Hematopoietic multipotent progenitor cell treated with erythropoietin and hydrocortisone succinate and interleukin-3 and kit ligand, for 6 days (in vitro differentiated cells): Measurements from ENCODE around the gene MRPL55.

Experiments used
- DNase-seq: peaks from one replicate; pipeline ENCODE4 v3.0.0-alpha.2; 2015

MRPL55 gene

DNA sequence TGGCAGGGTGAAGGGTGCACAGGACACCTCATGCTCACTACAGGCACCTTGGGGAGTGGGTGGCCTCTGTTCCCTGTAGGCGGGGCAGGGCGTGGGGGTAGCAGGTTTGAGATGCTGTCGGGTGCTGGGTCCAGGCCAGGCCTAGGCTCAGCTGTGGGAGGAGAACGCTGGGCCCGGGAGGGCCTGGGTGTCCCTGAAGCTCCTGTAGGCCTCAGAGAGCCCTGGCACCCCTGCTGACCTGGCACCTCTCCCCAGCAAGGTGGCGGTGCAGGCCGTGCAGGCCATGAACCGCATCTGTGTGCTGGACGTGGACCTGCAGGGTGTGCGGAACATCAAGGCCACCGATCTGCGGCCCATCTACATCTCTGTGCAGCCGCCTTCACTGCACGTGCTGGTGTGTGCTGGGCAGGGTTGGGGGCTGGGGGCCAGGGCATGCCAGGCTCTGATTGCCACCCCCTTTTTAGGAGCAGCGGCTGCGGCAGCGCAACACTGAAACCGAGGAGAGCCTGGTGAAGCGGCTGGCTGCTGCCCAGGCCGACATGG, 38.1 kb upstream of the MRPL55 start:
- no peak for DNase-seq

DNA sequence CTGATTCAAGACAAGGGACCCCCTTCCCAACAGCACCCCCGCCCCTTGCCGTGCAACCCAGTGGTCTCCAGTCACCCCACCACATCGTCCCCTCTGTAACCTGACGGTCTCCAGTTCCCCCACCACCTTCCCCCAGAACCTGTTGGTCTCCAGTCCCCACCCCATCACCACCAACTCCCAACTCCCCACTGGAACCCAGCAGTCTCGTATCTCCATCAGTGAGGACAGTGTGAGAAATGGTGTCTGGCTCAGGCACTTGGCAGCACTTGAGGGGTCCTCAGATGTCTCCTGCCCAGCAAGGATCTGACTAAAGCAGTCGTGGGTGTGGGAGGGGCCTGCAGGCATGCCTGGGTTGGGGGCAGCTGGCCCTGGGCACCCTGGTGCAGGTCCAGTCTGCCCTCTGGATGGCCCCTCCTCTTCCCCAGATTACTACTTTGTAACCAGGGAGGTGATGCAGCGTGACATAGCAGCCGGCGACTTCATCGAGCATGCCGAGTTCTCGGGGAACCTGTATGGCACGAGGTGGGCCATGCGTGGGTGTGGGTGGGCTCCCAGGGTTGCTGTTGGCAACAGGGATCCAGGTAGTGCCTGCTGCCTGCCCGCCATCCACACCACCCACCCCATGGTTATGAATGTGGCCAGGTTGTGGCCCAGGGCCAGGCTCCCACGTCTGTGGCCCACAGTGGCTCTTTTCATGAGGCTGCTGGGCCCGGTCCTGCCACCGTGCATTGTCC, 37.5 kb upstream of the MRPL55 start:
- no peak for DNase-seq

- peak; percentile 84 for DNase-seq
Measured at GRCh38 chr1:228145463-228146416, 36.6 kb upstream of the MRPL55 start.

GRCh38 chr1:228144993-228145343, 35.9 kb upstream of the MRPL55 start:
- no peak for DNase-seq

- no peak for DNase-seq
Measured at GRCh38 chr1:228144193-228144992, 35.3 kb upstream of the MRPL55 start.

- DNase-seq = no peak
Measured at GRCh38 chr1:228143480-228144192, 34.5 kb upstream of the MRPL55 start.

GRCh38 chr1:228142701-228143136, 33.6 kb upstream of the MRPL55 start:
- no peak for DNase-seq

DNA sequence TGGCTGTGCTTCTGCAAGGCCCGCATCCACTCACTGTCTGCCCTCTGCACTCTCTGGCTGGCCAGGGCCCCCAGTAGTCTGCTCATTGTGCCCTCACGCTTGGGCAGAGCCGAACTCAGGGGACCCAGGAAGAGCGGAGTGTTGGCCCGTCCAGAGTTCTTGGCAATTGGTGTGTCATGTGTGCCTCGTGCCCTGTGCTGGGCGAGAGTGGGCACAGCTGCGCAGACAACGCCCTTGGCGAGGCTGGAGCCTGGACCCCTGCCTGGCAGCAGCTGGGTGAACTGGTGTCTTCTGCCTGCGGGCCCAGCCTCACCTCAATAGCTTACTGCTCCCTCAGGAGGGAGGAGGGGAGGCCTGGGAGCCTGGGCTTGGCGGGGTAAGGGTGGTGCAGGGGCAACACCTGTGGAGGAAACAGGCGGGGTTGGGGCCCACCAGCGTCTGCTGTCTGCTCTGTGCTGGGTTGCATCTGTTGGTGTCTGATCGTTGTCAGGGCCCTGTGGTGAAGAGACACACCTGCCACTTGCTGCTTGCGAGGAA, 33.1 kb upstream of the MRPL55 start:
- no peak for DNase-seq

DNA sequence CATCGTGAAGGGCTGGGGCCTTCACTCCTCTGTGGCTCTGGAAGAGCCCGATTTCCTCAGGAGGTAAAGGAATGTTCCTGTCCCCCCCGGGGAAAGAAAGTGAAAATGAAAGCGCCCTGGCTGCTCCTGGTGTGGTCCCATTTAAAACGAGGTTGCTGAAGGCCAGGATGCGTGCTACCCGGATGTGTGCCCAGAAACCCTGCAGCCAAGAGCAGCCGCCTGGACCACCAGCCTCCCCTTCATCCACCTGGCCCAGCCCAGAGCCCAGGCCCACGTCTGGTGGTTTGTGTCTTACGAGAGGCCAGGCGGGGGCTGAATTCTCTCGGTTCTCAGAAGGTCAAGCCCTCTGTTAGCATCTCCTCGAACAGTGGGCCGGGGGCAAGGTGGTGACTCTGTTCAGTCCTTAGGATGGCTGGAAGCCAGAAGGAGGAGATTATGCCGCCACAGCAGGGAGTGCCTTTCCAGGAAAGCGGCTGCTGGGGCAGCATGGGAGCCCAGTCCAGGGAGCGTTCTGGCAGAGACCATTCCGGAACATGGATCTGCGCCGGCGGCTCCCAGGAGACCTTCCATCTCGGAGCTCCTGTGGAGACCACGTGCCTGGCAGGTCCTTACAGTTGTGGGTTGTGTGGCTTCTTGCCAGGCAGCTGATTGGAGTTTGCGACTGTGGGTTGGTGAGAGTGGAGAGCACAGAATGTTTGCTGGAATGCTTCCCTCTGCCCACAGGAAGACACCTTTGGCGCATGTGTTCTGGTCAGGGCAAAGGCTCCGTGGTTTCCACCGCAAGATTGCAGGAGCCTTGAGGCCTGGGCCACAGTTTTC, 32.3 kb upstream of the MRPL55 start:
- DNase-seq = peak; percentile 58

DNA sequence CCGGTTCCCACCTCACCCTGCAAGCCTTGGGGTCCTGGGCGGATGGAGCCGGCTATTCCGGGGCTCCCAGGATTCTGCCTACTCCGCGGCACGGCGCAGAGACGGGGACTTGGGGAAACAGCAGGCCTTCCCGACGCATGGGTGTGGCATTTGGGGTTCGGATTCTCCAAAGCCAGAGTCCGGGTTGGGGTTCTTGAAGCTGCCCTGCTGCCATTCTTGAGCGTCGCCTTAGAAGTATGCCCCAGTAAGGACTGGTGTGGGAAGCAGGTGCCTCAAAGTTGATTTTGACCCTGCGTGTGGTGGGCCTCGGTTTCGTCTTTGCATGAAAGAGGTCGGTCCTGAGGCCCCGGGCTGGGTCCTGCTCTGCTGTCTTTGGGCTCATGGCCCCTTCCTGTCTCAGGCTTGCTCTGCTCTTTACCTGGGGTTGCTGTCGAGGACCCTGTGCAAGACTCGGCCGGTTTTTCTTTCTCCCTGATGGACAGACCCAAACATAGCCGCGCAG, 31.7 kb upstream of the MRPL55 start:
- no peak for DNase-seq

GRCh38 chr1:228139931-228140723, 31.0 kb upstream of the MRPL55 start, which contains the start of gene GUK1:
Gene GUK1 (plus strand): TSS chr1:228140279. CDS start chr1:228140303, 24 bp downstream.
- DNase-seq = peak; percentile 100

DNA sequence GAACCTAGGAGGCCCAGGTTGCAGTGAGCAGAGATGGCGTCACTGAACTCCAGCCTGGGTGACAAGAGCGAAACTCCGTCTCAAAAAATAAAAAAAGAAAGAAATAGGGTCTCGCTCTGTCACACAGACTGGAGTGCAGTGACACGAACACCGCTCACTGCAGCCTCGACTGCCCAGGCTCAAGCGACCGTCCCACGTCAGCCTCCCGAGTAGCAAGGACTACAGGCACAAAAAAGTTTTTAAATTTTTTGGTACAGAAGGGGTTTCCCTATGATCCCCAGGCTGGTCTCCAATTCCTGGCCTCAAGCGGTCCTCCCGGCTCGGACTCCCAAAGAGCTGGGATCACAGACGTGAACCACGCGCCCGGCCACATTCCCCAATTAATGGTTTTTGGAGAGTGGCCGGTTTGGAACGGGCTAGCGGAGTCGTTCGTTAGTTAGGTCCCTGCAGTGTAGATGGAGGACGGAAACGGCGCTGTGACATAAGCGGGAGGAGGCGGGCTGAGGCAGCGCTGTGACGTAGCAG, 30.4 kb upstream of the MRPL55 start:
- no peak for DNase-seq

DNA sequence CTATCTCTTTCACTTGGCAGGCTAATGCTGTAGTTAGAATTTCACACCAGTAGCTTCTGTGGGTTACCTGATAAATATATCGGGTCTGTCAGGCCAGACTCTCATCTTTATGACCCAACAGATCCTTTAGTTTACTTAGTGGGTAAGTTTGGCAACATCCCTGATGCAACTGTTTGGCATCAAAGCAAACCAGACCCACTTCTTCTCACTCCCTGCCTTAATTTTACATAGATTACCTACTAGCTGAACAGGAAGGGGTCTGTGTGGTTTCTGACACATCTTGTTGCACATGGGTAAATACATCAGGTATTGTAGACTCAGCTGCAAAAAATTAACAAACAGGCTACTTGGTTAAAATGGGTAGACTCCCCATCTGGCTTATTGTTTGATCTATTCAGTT, 27.8 kb upstream of the MRPL55 start:
- peak; percentile 29 for DNase-seq

GRCh38 chr1:228134591-228134990, 25.5 kb upstream of the MRPL55 start:
- DNase-seq = no peak

GRCh38 chr1:228131766-228132165, 22.7 kb upstream of the MRPL55 start:
- DNase-seq = no peak

DNA sequence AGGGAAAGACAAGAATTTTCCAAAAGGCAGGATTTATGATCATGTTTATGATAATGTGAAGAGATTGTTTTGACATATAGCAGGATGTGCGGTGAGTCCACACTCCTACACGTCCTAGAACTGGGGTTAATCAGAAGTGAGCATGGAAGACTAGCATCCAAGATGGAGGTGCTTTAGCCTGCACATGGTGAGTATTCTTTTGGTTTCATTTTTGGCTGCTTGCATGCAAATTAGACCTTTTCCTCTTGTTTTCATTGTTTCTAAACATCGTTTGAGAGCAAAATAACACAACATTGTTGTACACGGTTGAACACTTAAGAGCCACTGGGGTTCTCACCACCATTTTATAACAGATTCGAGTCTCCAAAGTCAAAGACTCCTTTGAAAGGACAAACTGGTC, 16.1 kb upstream of the MRPL55 start:
- DNase-seq = no peak

GRCh38 chr1:228123505-228123904, 14.4 kb upstream of the MRPL55 start:
- DNase-seq = no peak

- no peak for DNase-seq
Measured at GRCh38 chr1:228122921-228123441, 13.9 kb upstream of the MRPL55 start.

GRCh38 chr1:228120857-228121489, 11.9 kb upstream of the MRPL55 start:
- DNase-seq = no peak
